ENCODE results near the gene ERCC6L2. TPM values are rescaled to one million over a fixed set of nuclear protein-coding genes. Genes with fewer than 3 reads are reported as not detected.

The ERCC6L2 gene
- total and polyA plus RNA-seq, 2 of the 8 experiments (the other 6 are each of a cell fraction or from before 2014, with no cell fraction given), result 9.8 to 50.0 TPM

DNA sequence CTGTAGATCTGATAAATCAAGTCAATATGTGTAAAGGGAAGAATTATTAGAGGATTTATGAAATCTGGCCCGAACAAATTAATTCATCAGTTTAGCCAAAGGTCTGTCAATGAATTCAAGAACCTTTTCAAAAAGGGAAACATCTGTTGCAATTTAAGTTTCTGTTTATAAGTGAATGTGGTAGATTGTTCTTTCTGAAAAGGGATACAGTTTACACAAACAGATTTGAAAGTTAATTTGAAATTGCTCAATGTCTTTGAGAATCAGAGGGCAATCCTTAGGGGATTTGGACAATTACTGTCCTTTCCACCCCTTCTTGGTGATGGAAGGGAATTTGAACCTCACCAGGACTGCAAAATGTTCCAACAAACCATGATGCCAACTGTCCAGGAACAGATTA, 29.7 kb upstream of the ERCC6L2 start:
- H2AK5ac ChIP-seq (ENCODE audit: low read depth, low read length), result no peak overlapping the region
- FAIRE-seq, result no peak
- no peak overlapping the region for H3K18ac ChIP-seq (ENCODE audit: extremely low read depth, low read length)
- no peaks in the 10 kb centered on the region; a peak in 1 of 8 replicates for H3K36me3 ChIP-seq (ENCODE audit: control insufficient read depth in 2 of 4, insufficient read depth in 4 of 4, low read length in 3 of 4)
- H4K91ac ChIP-seq (replicated peaks; ENCODE audit: insufficient read length, low read length), result no peak overlapping the region
- WGBS, 2 experiments (ENCODE audit: extremely low coverage in 1 of 2, insufficient coverage in 1 of 2, insufficient read length in 1 of 2, insufficient replicate concordance in 2 of 2, low coverage in 1 of 2, low lambda C conversion rate in 2 of 2, missing lambda C conversion rate in 1 of 2), result 96% methylated on average over 1 of the region's 1 CpG; no CpG with 5 or more reads in 1 of the 2 experiments
- no peaks in the 10 kb centered on the region for H4K20me1 ChIP-seq (replicated peaks in 1 of 2; ENCODE audit: control insufficient read depth in 1 of 2, insufficient read depth in 2 of 2, low read length in 2 of 2)
- H3K27me3 ChIP-seq (replicated peaks in 1 of 4; ENCODE audit: control insufficient read depth in 3 of 4, extremely low read depth in 1 of 4, insufficient read depth in 3 of 4, low read length in 3 of 4), result no peaks in the 10 kb centered on the region
- CTCF ChIA-PET (ENCODE audit: partially characterized antibody), result no interaction called here
- H3K23me2 ChIP-seq (ENCODE audit: low read depth, low read length), result no peaks in the 10 kb centered on the region
- no peak overlapping the region for H4K8ac ChIP-seq (ENCODE audit: extremely low read depth, insufficient read depth, low read length)
- DNase-seq (ENCODE audit: low read depth in 1 of 2, low spot score in 2 of 2), result no peak
- H3K14ac ChIP-seq (ENCODE audit: insufficient read length), result no peak overlapping the region
- H2BK12ac ChIP-seq (ENCODE audit: low read depth, low read length), result no peak overlapping the region
- H3K4me2 ChIP-seq (ENCODE audit: insufficient read depth in 1 of 2, low read depth in 2 of 2, low read length in 2 of 2), result no peak overlapping the region
- no peaks in the 10 kb centered on the region for H3K4me1 ChIP-seq (replicated peaks in 1 of 4; ENCODE audit: control insufficient read depth in 3 of 4, insufficient read depth in 4 of 4, low read length in 3 of 4)
- H2AFZ ChIP-seq (ENCODE audit: low read length), result no peak overlapping the region
- H3K4ac ChIP-seq (replicated peaks; ENCODE audit: insufficient read length, low read depth, low read length), result no peak overlapping the region
- no peak overlapping the region for H3K23ac ChIP-seq (ENCODE audit: insufficient read length)
- POLR2A ChIA-PET (ENCODE audit: partially characterized antibody), result no interaction called here
- H3K79me1 ChIP-seq (ENCODE audit: low read depth, low read length), result no peaks in the 10 kb centered on the region
- no peak overlapping the region for H3K4me3 ChIP-seq (ENCODE audit: extremely low read depth in 1 of 4, insufficient read depth in 2 of 4, low read depth in 3 of 4, low read length in 4 of 4)
- no peak overlapping the region for H3K9ac ChIP-seq (replicated peaks in 1 of 4; ENCODE audit: extremely low read depth in 1 of 4, low read depth in 3 of 4, low read length in 3 of 4)
- H4K5ac ChIP-seq (ENCODE audit: insufficient read length, low read depth, low read length), result no peak overlapping the region
- no peak overlapping the region for H2BK5ac ChIP-seq (ENCODE audit: low read depth, low read length)
- H2BK15ac ChIP-seq (ENCODE audit: low read length), result no peak overlapping the region
- no peak overlapping the region for H3K56ac ChIP-seq (replicated peaks; ENCODE audit: insufficient read length, low read depth, low read length)
- H3K9me3 ChIP-seq (ENCODE audit: insufficient read depth in 2 of 2, low read depth in 1 of 2, low read length in 1 of 2), result no peaks in the 10 kb centered on the region; a peak in 1 of 4 replicates
- H2BK120ac ChIP-seq (replicated peaks; ENCODE audit: low read depth, low read length), result no peak overlapping the region
- H2BK20ac ChIP-seq (ENCODE audit: low read length), result no peak overlapping the region
- H3K27ac ChIP-seq (ENCODE audit: low read depth, low read length), result no peak overlapping the region
- no peaks in the 10 kb centered on the region for H3K79me2 ChIP-seq (ENCODE audit: control insufficient read depth in 1 of 2, insufficient read depth in 2 of 2, low read length in 2 of 2)
- TF ChIP-seq EGR1 (IDR thresholded peaks at IDR 0.05; ENCODE audit: borderline replicate concordance, low read depth, low read length) (no peak), RAD21 (IDR thresholded peaks at IDR 0.05 in 1 of 2, conservative IDR thresholded peaks at IDR 0.05 in 1 of 2; ENCODE audit: low read depth in 2 of 2, low read length in 2 of 2) (no peak), KDM1A (IDR thresholded peaks at IDR 0.05; ENCODE audit: borderline replicate concordance, low read length) (no peak), SP4 (IDR thresholded peaks at IDR 0.05; ENCODE audit: low read length) (no peak), CHD2 (IDR thresholded peaks at IDR 0.05; ENCODE audit: low read length) (no peak), CREB1 (IDR thresholded peaks at IDR 0.05) (no peak), POLR2AphosphoS5 (IDR thresholded peaks at IDR 0.05; ENCODE audit: low read depth, low read length) (no peak), POU5F1 (IDR thresholded peaks at IDR 0.05; ENCODE audit: low read depth, low read length) (no peak)
- TF ChIP-seq, protein P1, sequence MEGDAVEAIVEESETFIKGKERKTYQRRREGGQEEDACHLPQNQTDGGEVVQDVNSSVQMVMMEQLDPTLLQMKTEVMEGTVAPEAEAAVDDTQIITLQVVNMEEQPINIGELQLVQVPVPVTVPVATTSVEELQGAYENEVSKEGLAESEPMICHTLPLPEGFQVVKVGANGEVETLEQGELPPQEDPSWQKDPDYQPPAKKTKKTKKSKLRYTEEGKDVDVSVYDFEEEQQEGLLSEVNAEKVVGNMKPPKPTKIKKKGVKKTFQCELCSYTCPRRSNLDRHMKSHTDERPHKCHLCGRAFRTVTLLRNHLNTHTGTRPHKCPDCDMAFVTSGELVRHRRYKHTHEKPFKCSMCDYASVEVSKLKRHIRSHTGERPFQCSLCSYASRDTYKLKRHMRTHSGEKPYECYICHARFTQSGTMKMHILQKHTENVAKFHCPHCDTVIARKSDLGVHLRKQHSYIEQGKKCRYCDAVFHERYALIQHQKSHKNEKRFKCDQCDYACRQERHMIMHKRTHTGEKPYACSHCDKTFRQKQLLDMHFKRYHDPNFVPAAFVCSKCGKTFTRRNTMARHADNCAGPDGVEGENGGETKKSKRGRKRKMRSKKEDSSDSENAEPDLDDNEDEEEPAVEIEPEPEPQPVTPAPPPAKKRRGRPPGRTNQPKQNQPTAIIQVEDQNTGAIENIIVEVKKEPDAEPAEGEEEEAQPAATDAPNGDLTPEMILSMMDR (IDR thresholded peaks at IDR 0.05; ENCODE audit: control extremely low read depth in 1 of 3, insufficient read depth in 1 of 3, low read depth in 1 of 3, low read length in 3 of 3), result no peak
- TF ChIP-seq, protein P2, sequence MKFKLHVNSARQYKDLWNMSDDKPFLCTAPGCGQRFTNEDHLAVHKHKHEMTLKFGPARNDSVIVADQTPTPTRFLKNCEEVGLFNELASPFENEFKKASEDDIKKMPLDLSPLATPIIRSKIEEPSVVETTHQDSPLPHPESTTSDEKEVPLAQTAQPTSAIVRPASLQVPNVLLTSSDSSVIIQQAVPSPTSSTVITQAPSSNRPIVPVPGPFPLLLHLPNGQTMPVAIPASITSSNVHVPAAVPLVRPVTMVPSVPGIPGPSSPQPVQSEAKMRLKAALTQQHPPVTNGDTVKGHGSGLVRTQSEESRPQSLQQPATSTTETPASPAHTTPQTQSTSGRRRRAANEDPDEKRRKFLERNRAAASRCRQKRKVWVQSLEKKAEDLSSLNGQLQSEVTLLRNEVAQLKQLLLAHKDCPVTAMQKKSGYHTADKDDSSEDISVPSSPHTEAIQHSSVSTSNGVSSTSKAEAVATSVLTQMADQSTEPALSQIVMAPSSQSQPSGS (IDR thresholded peaks at IDR 0.05; ENCODE audit: low read length), result no peak
